ENCODE results near the gene MRPS21.

The MRPS21 gene
- total RNA-seq = 69.7 to 80.0 reads per million in 2 donors

GRCh38 chr1:150293433-150294253 is at the start of gene MRPS21:
Gene MRPS21, plus strand, starts transcription at chr1:150293861. Its CDS starts 506 bp downstream, at chr1:150294367.
- DNase-seq = peak; percentile 32

GRCh38 chr1:150249936-150250335 is 43.7 kb upstream of the MRPS21 start:
- DNase-seq = no peak

- DNase-seq = no peak
Measured at GRCh38 chr1:150256198-150256553, 37.5 kb upstream of the MRPS21 start.

- no peak for DNase-seq
Measured at GRCh38 chr1:150256554-150257341, 36.9 kb upstream of the MRPS21 start.

- no peak for DNase-seq
Measured at GRCh38 chr1:150257624-150258585, 35.8 kb upstream of the MRPS21 start, which contains the start of gene CA14. Gene CA14, plus strand, starts transcription at chr1:150257774. Its CDS starts 355 bp downstream, at chr1:150258129.

GRCh38 chr1:150259217-150259616 is 34.4 kb upstream of the MRPS21 start:
- DNase-seq = no peak

GRCh38 chr1:150259758-150260669 is 33.6 kb upstream of the MRPS21 start:
- DNase-seq = no peak

GRCh38 chr1:150261367-150261766 is 32.3 kb upstream of the MRPS21 start:
- no peak for DNase-seq

GRCh38 chr1:150262388-150263320 is 31.0 kb upstream of the MRPS21 start:
- no peak for DNase-seq

- no peak for DNase-seq
Measured at GRCh38 chr1:150263549-150263948, 30.1 kb upstream of the MRPS21 start.

GRCh38 chr1:150267896-150268295 is 25.8 kb upstream of the MRPS21 start:
- DNase-seq = no peak

GRCh38 chr1:150268340-150268704 is 25.3 kb upstream of the MRPS21 start:
- DNase-seq = peak; percentile 15

GRCh38 chr1:150268705-150269403 is 24.8 kb upstream of the MRPS21 start, which contains the start of gene APH1A:
Gene APH1A, minus strand, starts transcription at chr1:150269016. Its CDS starts 206 bp downstream, at chr1:150268810.
- peak; percentile 73 for DNase-seq

GRCh38 chr1:150269451-150269850 is 24.2 kb upstream of the MRPS21 start:
- DNase-seq = no peak

- DNase-seq = no peak
Measured at GRCh38 chr1:150271291-150271959, 22.2 kb upstream of the MRPS21 start.

GRCh38 chr1:150273311-150273710 is 20.4 kb upstream of the MRPS21 start:
- DNase-seq = no peak

GRCh38 chr1:150280138-150280707 is 13.4 kb upstream of the MRPS21 start:
- DNase-seq = no peak

GRCh38 chr1:150281221-150281757 is 12.4 kb upstream of the MRPS21 start:
- no peak for DNase-seq
